CD4-positive, alpha-beta T cell treated with Interleukin-10 for 1 hour (primary cell): ENCODE measurements around the gene GIPR.
A peak's percentile ranks its signal among the peaks of the same experiment; 100 is the strongest.
"Not testable (repeated sequence)": the region's sequence is repeated elsewhere in the genome, so short reads cannot be mapped to it uniquely, and the experiment has no call there.

Experiments
- DNase-seq: peaks from one replicate; pipeline ENCODE4 v3.0.0-alpha.2; 2020

The GIPR gene

GRCh38 chr19:45646345-45646698 lies 21.7 kb upstream of the GIPR start:
- no peak for DNase-seq

GRCh38 chr19:45650722-45651121 lies 17.3 kb upstream of the GIPR start:
- no peak for DNase-seq

- DNase-seq = no peak
These were observed 14.4 kb upstream of the GIPR start for GRCh38 chr19:45653634-45654033.

GRCh38 chr19:45655073-45655472 lies 12.9 kb upstream of the GIPR start:
- no peak for DNase-seq

GRCh38 chr19:45657520-45658167 lies 10.4 kb upstream of the GIPR start:
- no peak for DNase-seq

GRCh38 chr19:45659096-45659729 lies 8.8 kb upstream of the GIPR start:
- DNase-seq = no peak

GRCh38 chr19:45660636-45661035 lies 7.4 kb upstream of the GIPR start:
- no peak for DNase-seq

- no peak for DNase-seq
These were observed 4.2 kb upstream of the GIPR start for GRCh38 chr19:45663800-45664199.

- DNase-seq = no peak
These were observed 3.4 kb upstream of the GIPR start for GRCh38 chr19:45664575-45664974.

GRCh38 chr19:45668342-45668871 lies 386 bp downstream of the GIPR start:
- DNase-seq = peak; percentile 30

GRCh38 chr19:45670670-45671453 lies 2.8 kb downstream of the GIPR start:
- DNase-seq = peak; percentile 58

- DNase-seq = no peak
These were observed 6.9 kb downstream of the GIPR start for GRCh38 chr19:45674946-45675345.

- DNase-seq = peak; percentile 52
These were observed 8.8 kb downstream of the GIPR start for GRCh38 chr19:45676851-45677263.

- peak; percentile 87 for DNase-seq
These were observed 9.6 kb downstream of the GIPR start for GRCh38 chr19:45677351-45678230.

- peak; percentile 91 for DNase-seq
These were observed 13.5 kb downstream of the GIPR start for GRCh38 chr19:45681391-45682015.

GRCh38 chr19:45682117-45682516 lies 14.1 kb downstream of the GIPR start:
- no peak for DNase-seq

- DNase-seq = no peak
These were observed 14.9 kb downstream of the GIPR start for GRCh38 chr19:45682908-45683307.

GRCh38 chr19:45685045-45685444 lies 17.0 kb downstream of the GIPR start:
- not testable (repeated sequence) for DNase-seq

GRCh38 chr19:45687599-45687998 lies 19.6 kb downstream of the GIPR start:
- DNase-seq = no peak

GRCh38 chr19:45691516-45692186 lies 23.6 kb downstream of the GIPR start, which contains the start of gene SNRPD2:
Gene SNRPD2 (minus strand): TSS chr19:45691953. CDS start chr19:45691888, 65 bp downstream.
- DNase-seq = peak; percentile 94
